Small intestine (tissue), 7 donors: ENCODE measurements around the gene BOLA1. TPM values are rescaled to one million over a fixed set of nuclear protein-coding genes. Genes with fewer than 3 reads are reported as not detected.

Experiments
- DNase-seq, 2 donors: peaks; one replicate each; pipeline versions ENCODE4 v3.0.0 to v3.0.0-alpha.2; 2013
- FAIRE-seq: peaks from 2 replicates; lab custom pipeline; 2012; peaks lifted over from hg19 to GRCh38; lab: Jason Lieb, UNC
- H3K27ac ChIP-seq, 3 donors: one replicate each; pipeline ENCODE4 v1.5.1; 2013; ENCODE audit warnings: low read length in 2 of 3, mild to moderate bottlenecking in 2 of 3, control low read depth in 1 of 3, inconsistent platforms in 1 of 3, low read depth in 1 of 3, moderate library complexity in 1 of 3
- H3K27me3 ChIP-seq, 3 donors: one replicate each; pipeline ENCODE4 v1.6.1; 2013; ENCODE audit warnings: low read length in 3 of 3, inconsistent platforms in 1 of 3; ENCODE audit not compliant: control insufficient read depth in 3 of 3, insufficient read depth in 3 of 3
- H3K36me3 ChIP-seq, 3 donors: one replicate each; pipeline ENCODE4 v1.6.1; 2013; ENCODE audit warnings: low read length in 3 of 3, inconsistent platforms in 1 of 3, low read depth in 1 of 3, mild to moderate bottlenecking in 1 of 3, moderate library complexity in 1 of 3; ENCODE audit not compliant: control insufficient read depth in 3 of 3, insufficient read depth in 2 of 3
- H3K4me1 ChIP-seq, 3 donors: one replicate each; pipeline ENCODE4 v1.6.1; 2013; ENCODE audit warnings: low read length in 2 of 3, inconsistent platforms in 1 of 3, low read depth in 1 of 3, mild to moderate bottlenecking in 1 of 3, moderate library complexity in 1 of 3; ENCODE audit not compliant: control insufficient read depth in 3 of 3, insufficient read depth in 2 of 3
- H3K4me3 ChIP-seq, 3 donors: one replicate each; pipeline ENCODE4 v1.5.1; 2013; ENCODE audit warnings: low read length in 3 of 3, control low read depth in 1 of 3, inconsistent platforms in 1 of 3, low read depth in 1 of 3, mild to moderate bottlenecking in 1 of 3, moderate library complexity in 1 of 3
- H3K9me3 ChIP-seq, 2 donors: one replicate each; pipeline ENCODE4 v1.6.1; 2013; ENCODE audit warnings: low read depth in 1 of 2, low read length in 1 of 2; ENCODE audit not compliant: control insufficient read depth in 2 of 2, insufficient read depth in 1 of 2
- WGBS, 3 donors: extraction: QIAGEN DNeasy Blood & Tissue Kit; methylation state at CpG; one replicate each; pipeline ENCODE4 v1.1.7; 2013; 5-methylcytosine and 5-hydroxymethylcytosine counted together
- polyA plus RNA-seq, 4 donors: library from polyadenylated mRNA; stranded (reverse) in 3 of 4; unstranded in 1 of 4; fragments of 200-250 nt in 3 of 4; fragments of 120-200 nt in 1 of 4; gene quantifications; one replicate each; pipeline versions ENCODE4 v1.2.1 to v1.2.3, GENCODE V29; 2013
- donor health status: healthy with polysubstance abuse.
- donor health status: control.
- donor health status: control.
- donor health status: Bipolar disorder and iron deficiency.
- donor health status: healthy.

The BOLA1 gene
- polyA plus RNA-seq, 4 donors, result 19.7 to 49.4 (median 28.0) TPM

GRCh38 chr1:149923626-149924025 is 24.3 kb downstream of the BOLA1 start:
- FAIRE-seq (no peak), DNase-seq (no peak)
- H3K36me3 ChIP-seq, result peaks cover 12 to 34% (median 25%) of the 10 kb centered on the region in 3 donors
- 81 to 89% (median 86%) methylated on average over 10 of the region's 10 CpGs for WGBS, 3 donors
- no peak overlapping the region for H3K4me3 ChIP-seq
- peaks cover 0 to 1% (median 0%) of the 10 kb centered on the region in 3 donors for H3K27me3 ChIP-seq
- no peaks in the 10 kb centered on the region for H3K9me3 ChIP-seq
- H3K27ac ChIP-seq, result no peak overlapping the region
- H3K4me1 ChIP-seq, result peaks cover 3 to 13% (median 8%) of the 10 kb centered on the region in 3 donors

GRCh38 chr1:149925345-149925744 is 26.0 kb downstream of the BOLA1 start:
- Histone ChIP-seq H3K4me1 (peaks cover 3 to 21% (median 17%) of the 10 kb centered on the region in 3 donors), H3K4me3 (no peak overlapping the region), H3K27ac (no peak overlapping the region), H3K9me3 (no peaks in the 10 kb centered on the region), H3K36me3 (peaks cover 13 to 48% (median 34%) of the 10 kb centered on the region in 3 donors), H3K27me3 (no peaks in the 10 kb centered on the region)
- DNase-seq, result no peak
- WGBS, 3 donors, result 38 to 76% (median 70%) methylated on average over 3 of the region's 3 CpGs
- FAIRE-seq, result no peak

- H3K27me3 ChIP-seq, result no peaks in the 10 kb centered on the region
- no peaks in the 10 kb centered on the region for H3K9me3 ChIP-seq
- peaks cover 13 to 51% (median 39%) of the 10 kb centered on the region in 3 donors for H3K36me3 ChIP-seq
- FAIRE-seq, result no peak
- H3K4me1 ChIP-seq, result peaks cover 3 to 25% (median 17%) of the 10 kb centered on the region in 3 donors
- no peak overlapping the region for H3K4me3 ChIP-seq
- no peak overlapping the region for H3K27ac ChIP-seq
- no peak for DNase-seq
- 77 to 96% (median 90%) methylated on average over 2 of the region's 2 CpGs for WGBS, 3 donors
Measured at GRCh38 chr1:149925751-149926150, 26.4 kb downstream of the BOLA1 start.

DNA sequence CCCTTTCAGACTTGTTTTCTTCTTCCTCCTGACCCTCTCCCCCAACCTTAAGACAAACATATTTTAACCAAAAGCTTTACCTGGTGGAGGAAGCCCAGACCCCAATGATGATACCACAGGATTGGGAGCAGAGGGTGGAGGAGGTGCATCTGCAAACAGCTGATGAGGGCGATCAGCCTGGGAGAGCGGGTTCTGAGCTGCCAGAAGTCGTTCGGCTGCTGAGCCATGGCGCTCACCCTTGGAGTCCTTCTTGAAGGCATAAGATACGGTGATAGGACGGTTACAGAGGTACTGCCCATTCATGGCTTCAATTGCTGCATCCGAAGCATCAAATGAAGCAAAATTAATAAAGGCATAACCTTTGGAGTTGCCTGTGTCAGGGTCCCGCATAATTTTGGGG is 26.9 kb downstream of the BOLA1 start:
- Histone ChIP-seq H3K9me3 (no peaks in the 10 kb centered on the region), H3K4me3 (no peak overlapping the region), H3K4me1 (peaks cover 3 to 30% (median 17%) of the 10 kb centered on the region in 3 donors), H3K27ac (no peak overlapping the region), H3K27me3 (no peaks in the 10 kb centered on the region), H3K36me3 (peaks cover 13 to 57% (median 44%) of the 10 kb centered on the region in 3 donors)
- DNase-seq (no peak), FAIRE-seq (no peak)
- WGBS, 3 donors, result 94% methylated on average over 9 of the region's 9 CpGs

- DNase-seq (no peak), FAIRE-seq (no peak)
- Histone ChIP-seq H3K9me3 (no peaks in the 10 kb centered on the region), H3K4me1 (peaks cover 3 to 38% (median 17%) of the 10 kb centered on the region in 3 donors), H3K27ac (peak overlapping the region in 2 of 3 donors; percentile 94 to 98), H3K27me3 (no peaks in the 10 kb centered on the region), H3K4me3 (peak overlapping the region; percentile 72 to 92 (median 83)), H3K36me3 (peaks cover 13 to 65% (median 50%) of the 10 kb centered on the region in 3 donors)
- 0 to 4% (median 2%) methylated on average over 10 of the region's 10 CpGs for WGBS, 3 donors
Measured at GRCh38 chr1:149927056-149927562, 27.7 kb downstream of the BOLA1 start.

GRCh38 chr1:149927563-149928400 is 28.4 kb downstream of the BOLA1 start, which contains the start of gene SF3B4:
TSS of gene SF3B4 (minus strand) at chr1:149927803. CDS start at chr1:149927759, 44 bp downstream.
- 0% methylated on average over 45 to 47 of the region's 47 CpGs for WGBS, 3 donors
- Histone ChIP-seq H3K4me1 (peaks cover 4 to 39% (median 17%) of the 10 kb centered on the region in 3 donors), H3K4me3 (peak within 1 kb of the TSS; percentile 72 to 92 (median 83)), H3K9me3 (no peaks in the 10 kb centered on the region), H3K27ac (peak within 1 kb of the TSS; percentile 90 to 98 (median 94)), H3K36me3 (peaks cover 10 to 67% (median 49%) of the 10 kb centered on the region in 3 donors), H3K27me3 (no peaks in the 10 kb centered on the region)
- FAIRE-seq, result no peak
- DNase-seq, result peak; percentile 95 to 98

GRCh38 chr1:149928401-149928724 is 29.0 kb downstream of the BOLA1 start:
- peak overlapping the region; percentile 22 to 92 (median 72) for H3K4me3 ChIP-seq
- FAIRE-seq, result no peak
- H3K9me3 ChIP-seq, result no peaks in the 10 kb centered on the region
- no peaks in the 10 kb centered on the region for H3K27me3 ChIP-seq
- 6 to 13% (median 11%) methylated on average over 1 of the region's 1 CpG for WGBS, 3 donors
- peaks cover 4 to 42% (median 17%) of the 10 kb centered on the region in 3 donors for H3K4me1 ChIP-seq
- peaks cover 9 to 70% (median 47%) of the 10 kb centered on the region in 3 donors for H3K36me3 ChIP-seq
- peak overlapping the region; percentile 90 to 98 (median 94) for H3K27ac ChIP-seq
- no peak for DNase-seq

DNA sequence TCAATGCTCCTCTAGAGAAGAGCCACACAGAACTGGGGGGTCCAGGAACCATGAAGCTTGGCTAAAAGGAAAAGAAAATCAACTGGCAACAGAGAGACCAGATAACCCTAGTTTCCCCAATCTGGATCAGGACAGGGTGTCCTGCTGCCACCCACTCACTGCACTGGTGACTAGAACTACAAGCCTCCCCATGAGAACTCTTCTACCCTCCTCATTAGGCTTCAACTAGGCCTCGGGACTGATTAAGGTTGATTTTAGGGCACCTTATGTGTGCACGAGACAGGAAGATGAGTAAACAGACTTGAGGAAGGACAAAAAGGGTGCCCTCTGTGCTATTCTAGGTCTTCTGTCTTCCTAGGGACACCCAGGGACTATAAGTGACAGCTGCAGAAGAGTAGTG is 30.5 kb downstream of the BOLA1 start:
- H3K27me3 ChIP-seq, result no peaks in the 10 kb centered on the region
- H3K36me3 ChIP-seq, result peaks cover 6 to 74% (median 39%) of the 10 kb centered on the region in 3 donors
- WGBS, 3 donors, result 75 to 79% (median 76%) methylated on average over 2 of the region's 2 CpGs
- peaks cover 9 to 53% (median 17%) of the 10 kb centered on the region in 3 donors for H3K4me1 ChIP-seq
- no peak overlapping the region for H3K4me3 ChIP-seq
- DNase-seq (no peak), FAIRE-seq (no peak)
- H3K27ac ChIP-seq, result peak overlapping the region in 1 of 3 donors; percentile 94
- no peaks in the 10 kb centered on the region for H3K9me3 ChIP-seq
